ENCODE measurements around the gene IGFL1. TPM values are rescaled to one million over a fixed set of nuclear protein-coding genes. Genes with fewer than 3 reads are reported as not detected.
"Not testable (repeated sequence)": the region's sequence is repeated elsewhere in the genome, so short reads cannot be mapped to it uniquely, and the experiment has no call there.

IGFL1 gene
- total RNA-seq, 1 donor from 2014 or later: 0.56 TPM

GRCh38 chr19:46186101-46186716 is 43.3 kb upstream of the IGFL1 start:
- H3K4me1 Mint-ChIP-seq (ENCODE audit: unreplicated experiment): peaks cover 3% of the 10 kb centered on the region
- no peaks in the 10 kb centered on the region for H3K36me3 Mint-ChIP-seq
- no peak for DNase-seq (ENCODE audit: extremely low spot score, unreplicated experiment)
- no peaks in the 10 kb centered on the region for H3K9me3 Mint-ChIP-seq
- peak overlapping the region; percentile 82 for H3K4me3 Mint-ChIP-seq
- peaks cover 10% of the 10 kb centered on the region for H3K27me3 Mint-ChIP-seq
- peak overlapping the region; percentile 91 for H3K27ac Mint-ChIP-seq
- no peak for TF ChIP-seq CTCF (conservative IDR thresholded peaks at IDR 0.05)

GRCh38 chr19:46186717-46187101 is 42.8 kb upstream of the IGFL1 start:
- no peak for TF ChIP-seq CTCF (conservative IDR thresholded peaks at IDR 0.05)
- H3K9me3 Mint-ChIP-seq: no peaks in the 10 kb centered on the region
- DNase-seq (ENCODE audit: extremely low spot score, unreplicated experiment): no peak
- peaks cover under 1% of the 10 kb centered on the region for H3K4me1 Mint-ChIP-seq (ENCODE audit: unreplicated experiment)
- H3K27me3 Mint-ChIP-seq: peaks cover 12% of the 10 kb centered on the region
- no peaks in the 10 kb centered on the region for H3K36me3 Mint-ChIP-seq
- H3K27ac Mint-ChIP-seq: peak overlapping the region; percentile 91
- H3K4me3 Mint-ChIP-seq: peak overlapping the region; percentile 82

GRCh38 chr19:46189971-46190888 is 39.3 kb upstream of the IGFL1 start:
- H3K27ac Mint-ChIP-seq: peak overlapping the region; percentile 54
- H3K4me3 Mint-ChIP-seq: peak overlapping the region; percentile 4
- peaks cover 15% of the 10 kb centered on the region for H3K27me3 Mint-ChIP-seq
- H3K9me3 Mint-ChIP-seq: no peaks in the 10 kb centered on the region
- DNase-seq (ENCODE audit: extremely low spot score, unreplicated experiment): no peak
- H3K4me1 Mint-ChIP-seq (ENCODE audit: unreplicated experiment): peaks cover 8% of the 10 kb centered on the region
- no peak for TF ChIP-seq CTCF (conservative IDR thresholded peaks at IDR 0.05)
- no peaks in the 10 kb centered on the region for H3K36me3 Mint-ChIP-seq

GRCh38 chr19:46191356-46191755 is 38.2 kb upstream of the IGFL1 start:
- H3K36me3 Mint-ChIP-seq: no peaks in the 10 kb centered on the region
- no peak overlapping the region for H3K4me3 Mint-ChIP-seq
- peak overlapping the region; percentile 79 for H3K27ac Mint-ChIP-seq
- H3K4me1 Mint-ChIP-seq (ENCODE audit: unreplicated experiment): peaks cover 8% of the 10 kb centered on the region
- H3K27me3 Mint-ChIP-seq: peaks cover 15% of the 10 kb centered on the region
- DNase-seq (ENCODE audit: extremely low spot score, unreplicated experiment): no peak
- TF ChIP-seq CTCF (conservative IDR thresholded peaks at IDR 0.05): no peak
- H3K9me3 Mint-ChIP-seq: no peaks in the 10 kb centered on the region

GRCh38 chr19:46191972-46192371 is 37.6 kb upstream of the IGFL1 start:
- H3K27me3 Mint-ChIP-seq: peaks cover 16% of the 10 kb centered on the region
- TF ChIP-seq CTCF (conservative IDR thresholded peaks at IDR 0.05): no peak
- DNase-seq (ENCODE audit: extremely low spot score, unreplicated experiment): no peak
- peaks cover 8% of the 10 kb centered on the region for H3K4me1 Mint-ChIP-seq (ENCODE audit: unreplicated experiment)
- peak overlapping the region; percentile 92 for H3K27ac Mint-ChIP-seq
- H3K36me3 Mint-ChIP-seq: no peaks in the 10 kb centered on the region
- H3K9me3 Mint-ChIP-seq: no peaks in the 10 kb centered on the region
- peak overlapping the region; percentile 36 for H3K4me3 Mint-ChIP-seq

- not testable (repeated sequence) for H3K4me3 Mint-ChIP-seq; H3K4me1 Mint-ChIP-seq (ENCODE audit: unreplicated experiment); DNase-seq (ENCODE audit: extremely low spot score, unreplicated experiment); H3K9me3 Mint-ChIP-seq; H3K36me3 Mint-ChIP-seq
- Mint-ChIP-seq H3K27ac (peak overlapping the region; percentile 92), H3K27me3 (peaks cover 21% of the 10 kb centered on the region)
Measured at GRCh38 chr19:46192626-46192991, 36.9 kb upstream of the IGFL1 start.
